SK-N-DZ (cell line): ENCODE results near the gene NBDY.
"Not testable (repeated sequence)": the region's sequence is repeated elsewhere in the genome, so short reads cannot be mapped to it uniquely, and the experiment has no call there.

Source experiments
- DNase-seq: peaks from one replicate; pipeline ENCODE4 v3.0.0-alpha.2; 2015; ENCODE audit warnings: low spot score

NBDY gene

DNA sequence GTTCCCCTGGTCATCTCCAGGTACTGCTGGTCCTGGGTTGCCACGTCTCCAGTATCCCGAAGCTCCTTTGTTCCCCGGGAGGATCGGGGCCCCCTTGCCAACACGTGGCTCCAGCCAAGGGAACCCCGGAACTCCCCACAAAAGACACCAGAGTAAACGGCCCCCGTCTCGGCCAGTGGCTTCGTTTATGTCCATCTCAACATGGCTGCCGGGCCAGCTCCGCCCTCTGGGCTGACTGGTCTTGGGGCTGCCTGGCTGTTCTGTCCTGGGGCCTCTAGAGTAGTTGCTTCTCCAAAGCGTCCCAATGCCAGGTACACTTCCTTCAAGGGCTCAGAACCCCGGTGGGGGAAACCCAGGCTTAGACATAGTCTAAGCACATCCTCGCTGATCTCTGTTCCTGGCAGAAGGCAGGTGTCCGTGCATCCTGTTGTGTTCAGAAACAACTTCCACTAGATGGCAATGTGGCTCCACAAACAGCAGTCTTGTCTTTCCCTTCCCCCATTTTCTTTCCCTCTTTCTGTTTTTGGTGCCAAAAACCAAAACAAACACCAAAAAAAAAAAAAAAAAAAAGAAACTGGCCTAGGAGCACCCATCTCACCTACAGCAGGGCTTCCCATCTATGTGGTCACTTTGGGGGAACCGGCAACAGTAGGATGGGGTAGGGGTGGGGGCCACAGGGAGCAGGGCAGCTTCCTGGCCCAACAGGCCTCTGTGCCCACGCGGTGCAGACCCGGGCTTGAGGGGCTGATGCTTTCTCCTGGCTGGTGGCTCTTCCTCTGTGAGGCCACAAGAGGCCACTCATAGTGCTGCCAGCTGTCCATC lies 35.3 kb downstream of the NBDY start:
- DNase-seq = peak; percentile 80

- no peak for DNase-seq
Measured at GRCh38 chrX:56764975-56765791, 36.1 kb downstream of the NBDY start.

DNA sequence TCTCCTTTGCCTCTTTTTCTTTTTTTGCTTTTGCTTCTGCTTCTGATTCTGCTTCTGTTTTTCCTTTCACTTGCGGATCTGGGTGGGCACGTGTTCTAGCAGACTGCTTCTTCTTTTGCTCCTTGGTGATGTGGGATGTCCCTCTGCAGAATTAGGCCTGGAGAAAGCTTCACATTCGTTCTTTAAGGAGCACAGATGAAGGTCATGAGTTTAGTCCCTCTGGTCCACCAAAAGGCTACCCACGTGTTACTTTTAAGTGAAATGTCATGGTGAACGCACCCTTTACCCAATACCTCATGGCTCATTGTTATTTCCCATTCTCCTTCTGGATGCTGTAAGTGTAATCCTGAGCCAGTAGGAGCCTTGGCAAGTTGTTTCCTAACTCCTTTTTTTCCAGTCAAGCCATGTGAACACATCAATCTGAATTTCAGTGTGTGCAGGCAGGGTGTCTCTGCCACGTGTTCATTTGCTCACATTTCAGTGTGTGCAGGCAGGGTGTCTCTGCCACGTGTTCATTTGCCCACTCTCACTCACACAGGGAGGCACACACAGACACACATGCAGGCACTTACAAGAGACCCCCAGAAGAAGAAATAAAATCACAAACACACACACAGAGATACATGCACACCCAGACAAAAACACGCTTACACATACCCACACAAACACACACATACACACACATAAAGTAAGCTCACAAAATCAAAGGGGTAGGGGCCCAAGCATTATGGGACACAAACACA lies 36.9 kb downstream of the NBDY start:
- DNase-seq = no peak

DNA sequence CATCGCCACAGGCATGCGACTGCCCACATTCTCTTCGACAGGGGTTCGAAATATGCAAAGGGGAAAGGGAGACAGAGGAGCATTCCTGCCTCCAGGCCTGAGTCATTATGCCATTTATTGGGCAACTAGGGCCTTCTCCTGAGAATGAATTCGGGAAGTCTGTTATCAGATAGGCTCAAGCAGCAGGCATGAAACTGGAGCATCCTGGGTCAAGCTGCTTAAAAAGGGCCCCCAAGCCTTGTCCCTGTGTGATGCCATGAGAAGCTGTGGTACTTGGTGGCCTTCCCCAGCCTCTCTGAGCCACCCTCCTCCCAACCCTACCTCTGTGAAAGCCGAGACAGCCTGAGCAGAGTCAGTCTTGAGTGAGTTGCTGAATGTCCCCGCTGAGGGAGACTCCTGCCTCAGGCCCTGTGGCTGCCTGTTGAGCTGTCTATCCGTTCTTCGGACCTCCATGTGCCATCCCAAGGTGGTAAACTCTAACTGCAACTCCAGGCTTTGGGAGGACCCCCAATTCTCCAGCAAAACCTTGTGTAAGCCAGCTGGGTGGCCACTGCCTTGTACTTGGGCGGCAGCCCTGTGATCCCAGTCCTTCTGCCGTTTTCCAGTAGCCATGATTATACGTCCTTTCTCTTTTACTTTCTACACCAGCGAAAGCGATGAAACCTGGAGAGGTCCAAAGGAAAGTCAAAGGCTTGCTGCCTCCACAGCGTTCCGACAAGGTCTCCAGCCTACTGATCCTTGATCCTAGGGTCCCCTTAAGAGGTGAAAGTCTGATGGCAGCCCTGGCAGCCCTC lies 37.7 kb downstream of the NBDY start:
- DNase-seq = no peak

GRCh38 chrX:56767348-56768119 lies 38.5 kb downstream of the NBDY start:
- peak; percentile 32 for DNase-seq

DNA sequence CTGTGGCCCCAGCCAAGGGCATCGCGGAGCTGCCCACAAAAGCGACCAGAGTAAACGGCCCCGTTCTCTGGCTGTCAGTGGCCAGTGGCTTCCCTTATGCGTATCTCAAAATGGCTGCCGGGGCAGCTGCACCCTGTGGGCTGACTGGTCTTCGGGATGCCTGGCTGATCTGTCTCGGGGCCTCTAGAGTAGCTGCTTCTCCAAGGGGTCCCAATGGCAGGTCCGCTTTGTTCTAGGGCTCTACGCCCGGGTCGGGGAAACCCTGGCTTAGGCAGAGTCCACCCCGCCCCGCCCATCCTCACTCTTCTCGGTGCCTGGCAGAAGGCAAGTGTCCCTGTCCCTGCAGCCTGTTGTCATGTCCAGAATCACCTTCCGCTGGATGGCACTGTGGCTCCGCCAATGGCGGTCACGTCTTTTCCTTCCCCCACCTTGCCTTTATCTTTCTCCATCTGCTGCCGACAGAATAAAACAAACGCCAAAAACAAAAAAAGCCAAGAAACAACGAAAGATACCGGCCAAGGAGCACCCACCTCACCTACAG lies 39.1 kb downstream of the NBDY start:
- not testable (repeated sequence) for DNase-seq

DNA sequence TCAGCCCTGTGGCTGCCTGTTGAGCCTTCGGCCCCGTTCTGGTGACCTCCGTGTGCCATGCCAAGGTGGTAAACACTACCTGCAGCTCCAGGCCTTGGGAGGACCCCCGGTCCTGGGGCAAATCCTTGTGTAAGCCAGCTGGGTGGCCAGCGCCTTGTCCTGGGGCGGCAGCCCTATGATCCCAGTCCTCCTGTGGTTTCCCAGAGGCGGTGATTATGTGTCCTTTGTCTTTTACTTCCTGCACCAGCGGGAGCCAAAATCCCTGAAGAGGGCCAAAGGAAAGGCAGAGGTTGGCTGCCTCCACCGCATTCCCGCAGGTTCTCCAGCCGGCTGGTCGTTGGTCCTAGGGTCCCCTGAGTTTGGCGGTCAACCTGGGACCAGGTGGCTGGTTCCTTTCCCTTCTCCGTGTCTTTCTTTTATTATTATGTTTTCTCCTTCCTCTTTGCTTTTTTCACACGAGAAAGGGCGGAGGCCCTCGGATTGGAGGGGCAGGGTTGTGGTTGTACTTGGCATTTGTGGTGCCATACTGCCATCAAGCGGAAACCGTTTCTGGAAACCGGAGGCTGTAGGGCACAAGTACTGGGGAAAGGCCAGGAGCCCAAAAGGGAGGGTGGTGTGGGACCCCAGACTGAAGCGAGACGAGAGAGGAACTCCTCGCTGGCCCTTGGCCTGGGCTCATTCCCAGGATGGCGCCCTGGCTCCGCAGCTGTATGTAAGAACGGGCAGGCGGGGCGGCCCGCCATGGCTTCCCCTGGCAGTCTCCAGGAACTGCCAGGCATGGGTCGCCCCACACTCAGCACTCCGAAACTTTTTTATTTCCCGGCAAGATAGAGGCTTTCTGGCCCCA lies 43.9 kb downstream of the NBDY start:
- DNase-seq = not testable (repeated sequence)

DNA sequence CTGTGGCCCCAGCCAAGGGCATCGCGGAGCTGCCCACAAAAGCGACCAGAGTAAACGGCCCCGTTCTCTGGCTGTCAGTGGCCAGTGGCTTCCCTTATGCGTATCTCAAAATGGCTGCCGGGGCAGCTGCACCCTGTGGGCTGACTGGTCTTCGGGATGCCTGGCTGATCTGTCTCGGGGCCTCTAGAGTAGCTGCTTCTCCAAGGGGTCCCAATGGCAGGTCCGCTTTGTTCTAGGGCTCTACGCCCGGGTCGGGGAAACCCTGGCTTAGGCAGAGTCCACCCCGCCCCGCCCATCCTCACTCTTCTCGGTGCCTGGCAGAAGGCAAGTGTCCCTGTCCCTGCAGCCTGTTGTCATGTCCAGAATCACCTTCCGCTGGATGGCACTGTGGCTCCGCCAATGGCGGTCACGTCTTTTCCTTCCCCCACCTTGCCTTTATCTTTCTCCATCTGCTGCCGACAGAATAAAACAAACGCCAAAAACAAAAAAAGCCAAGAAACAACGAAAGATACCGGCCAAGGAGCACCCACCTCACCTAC lies 44.5 kb downstream of the NBDY start:
- DNase-seq = not testable (repeated sequence)

DNA sequence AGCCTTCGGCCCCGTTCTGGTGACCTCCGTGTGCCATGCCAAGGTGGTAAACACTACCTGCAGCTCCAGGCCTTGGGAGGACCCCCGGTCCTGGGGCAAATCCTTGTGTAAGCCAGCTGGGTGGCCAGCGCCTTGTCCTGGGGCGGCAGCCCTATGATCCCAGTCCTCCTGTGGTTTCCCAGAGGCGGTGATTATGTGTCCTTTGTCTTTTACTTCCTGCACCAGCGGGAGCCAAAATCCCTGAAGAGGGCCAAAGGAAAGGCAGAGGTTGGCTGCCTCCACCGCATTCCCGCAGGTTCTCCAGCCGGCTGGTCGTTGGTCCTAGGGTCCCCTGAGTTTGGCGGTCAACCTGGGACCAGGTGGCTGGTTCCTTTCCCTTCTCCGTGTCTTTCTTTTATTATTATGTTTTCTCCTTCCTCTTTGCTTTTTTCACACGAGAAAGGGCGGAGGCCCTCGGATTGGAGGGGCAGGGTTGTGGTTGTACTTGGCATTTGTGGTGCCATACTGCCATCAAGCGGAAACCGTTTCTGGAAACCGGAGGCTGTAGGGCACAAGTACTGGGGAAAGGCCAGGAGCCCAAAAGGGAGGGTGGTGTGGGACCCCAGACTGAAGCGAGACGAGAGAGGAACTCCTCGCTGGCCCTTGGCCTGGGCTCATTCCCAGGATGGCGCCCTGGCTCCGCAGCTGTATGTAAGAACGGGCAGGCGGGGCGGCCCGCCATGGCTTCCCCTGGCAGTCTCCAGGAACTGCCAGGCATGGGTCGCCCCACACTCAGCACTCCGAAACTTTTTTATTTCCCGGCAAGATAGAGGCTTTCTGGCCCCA lies 49.3 kb downstream of the NBDY start:
- not testable (repeated sequence) for DNase-seq

- DNase-seq = not testable (repeated sequence)
Measured at GRCh38 chrX:56778924-56779468, 50.0 kb downstream of the NBDY start.

DNA sequence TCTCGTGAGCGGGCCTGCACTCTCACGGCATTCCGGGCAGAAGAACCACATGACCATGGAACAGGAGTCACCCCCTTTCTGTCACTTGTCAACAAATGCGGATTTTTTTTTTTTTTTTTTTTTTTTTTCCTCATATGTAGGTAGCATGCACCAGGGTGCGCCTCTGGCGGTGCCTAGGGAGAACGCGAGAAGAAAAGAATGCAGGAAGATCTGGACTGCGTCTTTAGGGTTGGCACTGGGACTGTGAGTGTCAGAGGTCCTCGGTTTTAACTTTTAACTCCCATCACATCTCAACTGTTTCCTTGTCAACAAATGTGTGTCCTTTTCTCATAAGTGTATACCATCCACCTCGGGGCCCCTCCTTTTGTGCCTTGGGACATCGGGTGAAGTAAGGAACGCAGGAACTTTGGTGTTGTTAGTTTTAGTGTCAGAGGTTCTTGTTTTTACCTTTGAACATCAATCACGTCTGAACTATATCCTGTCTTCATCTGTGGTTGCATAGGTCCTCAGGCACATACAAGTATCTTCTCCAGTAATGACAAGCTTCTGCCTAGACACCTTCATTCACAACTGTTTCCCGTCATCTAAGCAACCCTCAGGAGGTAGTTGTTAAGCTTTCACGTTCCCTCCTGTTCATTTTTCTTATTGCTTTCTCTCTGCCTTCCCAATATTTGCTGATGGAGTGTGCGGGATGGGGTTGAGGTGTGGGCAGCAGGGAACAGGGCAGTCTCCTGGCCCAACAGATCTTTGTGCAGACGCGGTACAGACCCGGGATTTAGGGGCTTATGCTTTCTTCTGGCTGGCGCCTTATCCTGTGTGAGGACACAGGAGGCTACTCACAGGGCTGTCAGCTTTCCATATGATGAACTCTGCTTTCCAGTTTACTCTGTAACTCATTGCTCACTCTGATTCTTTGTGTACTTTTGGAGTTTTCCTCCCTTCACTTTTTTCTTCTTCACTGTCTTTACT lies 51.9 kb downstream of the NBDY start:
- not testable (repeated sequence) for DNase-seq

- DNase-seq = no peak
Measured at GRCh38 chrX:56782352-56782751, 53.3 kb downstream of the NBDY start.

DNA sequence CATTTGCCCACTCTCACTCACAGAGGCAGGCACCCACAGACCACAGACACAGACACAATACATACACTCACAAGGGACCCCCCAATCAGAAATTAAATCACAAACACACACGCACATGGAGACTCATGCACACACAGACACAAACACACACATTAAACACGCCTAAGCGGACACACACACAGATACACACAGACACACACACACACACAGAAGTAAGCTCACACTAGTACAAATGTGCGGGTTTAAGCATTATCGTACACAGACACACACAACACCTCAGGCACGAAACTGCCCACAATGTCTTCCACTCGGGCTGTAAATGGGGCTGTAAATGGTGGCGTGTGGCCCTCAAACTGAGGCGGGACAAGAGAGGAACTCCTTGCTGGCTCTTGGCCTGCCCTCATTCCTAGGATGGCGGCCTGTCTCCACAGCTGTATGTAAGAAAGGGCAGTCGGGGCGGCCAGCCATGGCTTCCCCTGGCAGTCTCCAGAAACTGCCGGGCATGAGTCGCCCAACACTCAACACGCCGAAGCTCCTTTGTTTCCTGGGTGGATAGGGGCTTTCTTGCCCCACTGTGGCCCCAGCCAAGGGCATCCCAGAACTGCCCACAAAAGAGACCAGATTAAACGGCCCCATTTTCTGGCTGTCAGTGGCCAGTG lies 53.9 kb downstream of the NBDY start:
- no peak for DNase-seq

DNA sequence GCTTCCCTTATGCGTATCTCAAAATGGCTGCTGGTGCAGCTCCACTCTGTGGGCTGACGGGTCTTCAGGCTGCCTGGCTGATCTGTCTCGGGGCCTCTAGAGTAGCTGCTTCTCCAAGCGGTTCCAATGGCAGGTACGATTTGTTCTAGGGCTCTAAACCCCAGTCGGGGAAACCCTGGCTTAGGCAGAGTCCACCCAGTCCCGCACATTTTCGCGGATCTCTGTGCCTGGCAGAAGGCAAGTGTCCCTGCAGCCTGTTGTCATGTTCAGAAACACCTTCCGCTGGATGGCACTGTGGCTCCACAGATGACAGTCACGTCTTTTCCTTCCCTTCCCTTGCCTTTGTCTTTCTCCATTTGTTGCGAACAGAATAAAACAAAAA lies 54.4 kb downstream of the NBDY start:
- peak; percentile 60 for DNase-seq

DNA sequence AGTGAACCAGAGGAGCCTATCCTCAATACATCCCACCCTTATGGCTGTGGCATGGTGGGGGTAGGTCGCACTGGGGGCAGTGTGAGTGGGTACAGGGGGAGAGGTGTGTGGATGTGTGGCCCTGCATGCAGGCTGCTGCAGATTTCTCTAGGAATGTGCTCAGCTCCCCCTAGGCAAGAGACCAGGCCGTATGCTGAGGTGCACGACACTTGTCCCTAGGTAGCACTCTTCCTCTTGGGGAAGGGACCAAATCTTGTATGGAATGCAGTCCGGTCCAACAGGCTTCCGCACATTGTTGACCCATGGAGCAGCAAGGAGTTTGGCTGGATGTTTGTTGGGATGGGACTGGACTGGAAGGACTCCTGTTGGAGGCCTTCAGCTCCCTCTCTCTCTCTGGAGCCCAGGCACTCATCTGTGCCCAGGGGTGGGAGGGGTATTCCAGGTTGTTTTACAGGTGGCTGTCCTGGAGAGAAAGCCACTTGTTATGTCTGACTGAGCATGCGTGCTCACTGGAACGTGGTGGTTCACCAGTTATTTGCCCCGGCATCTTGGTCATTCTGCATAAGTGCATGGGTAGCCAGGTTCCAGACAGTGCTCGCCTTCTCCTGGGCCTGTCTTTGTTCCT lies 55.1 kb downstream of the NBDY start:
- no peak for DNase-seq

- no peak for DNase-seq
Measured at GRCh38 chrX:56784666-56785065, 55.6 kb downstream of the NBDY start.
